HS-5 (cell line): ENCODE results near the gene GPATCH11.

Source experiments
- DNase-seq: peaks from one replicate; pipeline ENCODE4 v3.0.0-alpha.2; 2012; ENCODE audit warnings: low read depth

The GPATCH11 gene

DNA sequence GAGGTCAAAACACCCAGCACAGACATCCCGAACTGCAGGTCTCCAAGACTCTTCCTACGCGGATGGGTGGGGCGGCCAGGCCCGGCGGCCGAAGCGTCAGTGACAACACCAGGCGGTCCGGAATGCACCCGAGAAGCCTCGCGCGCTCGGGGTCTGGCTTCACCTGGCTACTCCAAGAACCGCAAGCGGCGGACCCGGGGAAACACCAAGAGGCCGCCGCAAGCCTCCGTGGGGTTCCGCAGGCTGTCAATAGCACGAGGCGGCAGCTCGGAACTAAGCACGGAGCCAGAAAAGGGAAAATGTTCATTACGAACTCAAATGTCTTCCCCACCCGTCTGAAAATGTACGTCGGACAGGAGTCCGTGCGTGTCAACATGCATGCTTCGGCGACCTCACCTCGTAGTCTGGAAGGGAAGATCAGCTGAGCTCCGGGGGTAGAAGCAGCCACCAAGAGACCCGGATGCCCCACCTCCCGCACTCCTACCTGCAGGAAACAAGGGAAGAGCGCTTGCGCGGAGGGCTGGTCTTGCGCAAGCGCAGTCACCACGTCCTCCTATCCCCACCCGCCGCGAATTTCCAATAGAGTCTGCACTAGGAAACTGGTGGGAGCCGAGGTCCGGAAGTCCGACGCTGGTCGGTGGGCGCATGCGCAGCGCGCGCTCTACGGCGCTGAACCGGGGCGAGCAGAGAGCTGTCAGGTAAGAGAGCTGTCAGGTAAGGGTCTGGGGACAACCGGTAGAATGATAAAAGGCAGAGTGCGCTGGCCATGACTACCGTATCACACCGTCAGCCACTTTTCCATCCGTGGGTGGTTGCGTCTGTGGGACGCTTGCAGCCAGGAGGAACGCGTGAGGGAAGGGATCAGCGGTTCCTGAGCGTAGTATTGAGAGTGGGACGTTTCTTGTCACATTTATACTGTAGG is at the start of gene GPATCH11, which contains the start of gene HEATR5B:
Gene GPATCH11 (plus strand): TSS at position 646 of the 922 bp plus-strand sequence. CDS start 3,864 bp downstream, outside the sequence.
Gene HEATR5B (minus strand): TSS at position 500 of the 922 bp plus-strand sequence. CDS start 958 bp downstream, outside the sequence.
- peak; percentile 81 for DNase-seq

GRCh38 chr2:37037771-37038170 is 46.5 kb upstream of the GPATCH11 start:
- DNase-seq = no peak

GRCh38 chr2:37039580-37039979 is 44.7 kb upstream of the GPATCH11 start:
- DNase-seq = no peak

GRCh38 chr2:37052600-37053332 is 31.6 kb upstream of the GPATCH11 start:
- no peak for DNase-seq

DNA sequence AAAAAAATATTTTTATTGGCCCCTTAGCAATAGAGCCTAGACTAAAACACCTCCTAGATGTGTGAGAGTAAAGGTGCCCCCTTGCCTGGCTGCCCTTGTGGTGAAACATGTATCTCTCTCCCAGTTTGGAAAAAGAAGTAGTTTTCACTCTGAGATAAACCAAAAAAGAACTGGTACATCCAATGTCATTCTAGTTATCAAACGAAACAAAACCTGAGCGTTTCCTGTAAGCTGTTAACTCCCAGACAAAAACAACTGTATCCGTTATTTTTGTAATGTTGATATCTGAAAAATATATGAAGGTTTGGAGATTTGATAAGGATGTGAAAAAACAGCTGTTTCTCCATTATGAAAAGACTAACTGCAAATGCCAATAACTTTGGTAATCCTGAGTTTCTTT is 24.5 kb upstream of the GPATCH11 start:
- DNase-seq = no peak

GRCh38 chr2:37060446-37060845 is 23.9 kb upstream of the GPATCH11 start:
- no peak for DNase-seq

- DNase-seq = no peak
These were observed 23.2 kb upstream of the GPATCH11 start for GRCh38 chr2:37061013-37061711.

DNA sequence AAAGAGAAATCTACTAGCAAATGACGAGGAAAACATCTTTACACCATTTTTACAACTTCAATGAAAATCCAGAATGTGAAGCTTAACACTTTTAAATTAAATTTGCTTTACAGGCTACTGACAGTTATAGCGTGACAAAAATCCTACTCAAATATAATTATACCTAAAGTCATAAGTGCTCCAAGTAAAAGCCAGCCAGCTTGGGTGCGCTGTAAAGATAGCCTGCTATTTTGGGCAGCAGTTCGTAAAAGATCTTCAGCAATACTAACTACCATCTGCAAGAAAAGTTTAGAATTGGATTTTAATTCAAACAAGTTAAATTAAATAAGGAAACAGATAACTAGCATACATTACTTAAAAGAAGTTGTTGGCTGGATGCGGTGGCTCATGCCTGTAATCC is 22.5 kb upstream of the GPATCH11 start:
- no peak for DNase-seq

GRCh38 chr2:37068686-37069085 is 15.6 kb upstream of the GPATCH11 start:
- DNase-seq = no peak

GRCh38 chr2:37070931-37071330 is 13.4 kb upstream of the GPATCH11 start:
- no peak for DNase-seq

DNA sequence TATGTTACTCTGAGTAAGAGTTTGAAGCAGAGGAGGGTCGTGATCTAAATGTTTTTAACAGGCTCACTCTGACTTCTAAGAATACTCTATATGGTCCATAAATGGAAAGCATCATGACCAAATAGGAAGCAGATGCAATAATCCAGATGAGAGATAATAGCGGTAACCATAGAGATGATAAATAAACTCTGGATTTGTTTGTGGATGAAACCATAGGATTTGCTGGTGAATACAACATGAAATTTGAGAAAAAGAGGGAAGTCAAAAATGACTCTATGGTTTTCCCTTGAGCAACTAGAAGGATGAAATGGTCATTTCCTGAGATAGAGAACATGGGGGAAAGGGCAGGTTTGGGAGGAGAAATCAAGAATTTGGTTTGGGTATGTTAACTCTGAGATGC is 4.1 kb upstream of the GPATCH11 start:
- no peak for DNase-seq

DNA sequence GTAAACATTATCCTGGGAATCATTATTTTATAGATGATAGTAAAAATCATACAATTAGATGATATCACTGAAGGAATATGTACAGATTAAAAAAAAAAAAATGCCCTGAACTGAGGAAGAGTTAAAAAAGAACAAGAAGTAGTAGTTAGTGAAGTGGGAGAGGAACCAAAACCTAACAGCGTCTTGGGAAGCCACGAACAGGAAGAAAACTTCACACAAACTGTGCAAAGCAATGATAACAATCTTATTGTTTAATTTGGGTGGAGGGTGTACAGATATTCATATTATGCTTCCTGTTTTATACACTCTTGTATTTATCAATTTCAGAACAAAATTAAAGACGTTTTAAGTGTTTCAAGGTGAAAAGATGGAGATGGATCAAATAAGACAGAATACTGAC is 3.6 kb upstream of the GPATCH11 start:
- DNase-seq = no peak

DNA sequence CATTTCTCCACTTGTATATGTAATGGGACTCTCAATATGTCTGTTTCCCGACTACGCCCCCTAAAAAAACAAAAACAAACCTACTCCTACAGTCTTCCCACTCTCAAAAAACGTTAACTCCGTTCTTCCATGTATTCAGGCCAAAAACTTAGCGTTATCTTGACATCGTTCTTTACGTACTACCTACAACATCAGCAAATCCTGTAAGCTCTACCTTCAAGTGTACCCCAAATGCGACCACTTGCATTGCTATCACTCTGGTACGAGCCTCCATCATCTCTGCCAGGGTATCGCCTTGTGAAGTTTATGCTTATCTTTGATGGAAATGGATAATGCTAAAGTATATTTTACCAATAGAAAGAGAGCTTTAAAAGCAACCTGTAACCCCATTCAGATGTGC is 479 bp downstream of the GPATCH11 start:
- DNase-seq = no peak

DNA sequence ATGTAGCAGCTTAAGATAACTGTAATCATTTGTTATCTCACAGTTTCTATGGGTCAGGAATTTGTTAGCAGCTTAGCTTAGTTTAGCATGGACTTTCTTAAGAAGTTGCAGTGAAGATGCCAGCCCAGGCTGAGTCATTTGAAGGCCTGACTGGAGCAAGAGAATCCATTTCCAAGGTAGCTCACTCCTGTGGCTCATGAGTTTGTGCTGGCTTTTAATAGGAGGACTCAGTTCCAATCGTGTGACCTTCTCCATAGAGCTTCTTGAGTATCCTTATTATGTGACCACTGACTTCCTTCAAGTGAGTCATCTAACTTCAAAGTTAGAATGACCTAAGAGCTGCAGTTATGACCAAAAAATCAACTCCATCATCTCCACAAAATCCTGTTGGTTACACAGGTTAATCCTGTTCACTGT is 1.4 kb downstream of the GPATCH11 start:
- peak; percentile 61 for DNase-seq

DNA sequence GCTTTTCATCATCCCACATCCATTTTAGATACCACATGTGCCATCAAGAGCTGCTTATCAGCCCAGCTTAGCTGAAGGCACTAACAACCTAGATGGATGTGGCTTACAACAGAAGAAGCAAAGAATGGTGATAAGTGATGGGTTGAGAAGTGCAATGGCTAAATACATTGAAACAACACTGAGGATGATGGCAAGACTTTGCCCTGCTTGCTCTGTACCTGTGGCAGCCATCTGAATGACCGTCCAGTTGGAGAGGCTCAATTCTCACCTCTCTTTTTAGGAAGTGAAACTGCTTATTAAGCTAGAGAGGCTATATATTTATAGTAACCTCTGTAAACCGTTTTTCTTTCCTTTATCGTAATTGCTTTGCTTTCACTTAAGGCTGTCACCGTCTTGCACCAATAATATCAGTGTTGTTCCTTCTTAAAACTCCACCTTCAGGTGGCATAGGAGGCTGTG is 5.7 kb downstream of the GPATCH11 start:
- DNase-seq = no peak

DNA sequence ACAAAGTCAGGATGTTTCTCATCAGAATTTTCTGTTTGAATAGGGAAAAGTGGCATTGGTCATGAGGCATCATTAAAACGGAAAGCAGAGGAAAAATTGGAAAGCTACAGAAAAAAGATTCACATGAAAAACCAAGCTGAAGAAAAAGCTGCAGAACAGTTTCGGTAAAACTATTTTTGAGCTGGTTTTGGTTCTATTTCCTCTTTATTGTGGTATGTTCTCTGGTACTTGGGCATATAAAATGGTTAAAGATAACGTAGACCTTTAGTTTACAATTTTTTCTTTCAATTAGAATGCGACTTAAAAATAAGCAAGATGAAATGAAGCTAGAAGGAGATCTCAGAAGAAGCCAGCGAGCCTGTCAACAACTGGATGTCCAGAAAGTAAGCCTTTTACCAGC is 7.6 kb downstream of the GPATCH11 start:
- no peak for DNase-seq

DNA sequence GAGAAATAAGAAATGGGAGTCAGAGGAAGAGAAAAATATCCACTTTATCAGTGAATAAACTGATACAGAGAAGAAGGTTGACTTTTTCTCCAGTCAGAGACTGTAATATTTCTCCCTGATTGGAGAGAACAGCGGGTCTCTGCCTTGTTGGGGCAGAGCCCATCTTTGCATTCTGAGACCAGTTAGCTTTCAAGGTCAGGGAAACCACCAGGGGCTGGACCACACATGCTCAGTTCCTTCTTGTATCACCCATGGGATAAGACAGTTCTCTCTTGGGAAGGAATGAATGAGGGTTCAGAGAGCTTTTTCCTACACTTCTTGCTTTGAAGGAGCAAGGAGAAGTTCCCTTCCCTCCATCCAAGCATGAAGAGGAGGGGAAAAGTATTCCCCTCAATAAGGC is 12.2 kb downstream of the GPATCH11 start:
- no peak for DNase-seq

DNA sequence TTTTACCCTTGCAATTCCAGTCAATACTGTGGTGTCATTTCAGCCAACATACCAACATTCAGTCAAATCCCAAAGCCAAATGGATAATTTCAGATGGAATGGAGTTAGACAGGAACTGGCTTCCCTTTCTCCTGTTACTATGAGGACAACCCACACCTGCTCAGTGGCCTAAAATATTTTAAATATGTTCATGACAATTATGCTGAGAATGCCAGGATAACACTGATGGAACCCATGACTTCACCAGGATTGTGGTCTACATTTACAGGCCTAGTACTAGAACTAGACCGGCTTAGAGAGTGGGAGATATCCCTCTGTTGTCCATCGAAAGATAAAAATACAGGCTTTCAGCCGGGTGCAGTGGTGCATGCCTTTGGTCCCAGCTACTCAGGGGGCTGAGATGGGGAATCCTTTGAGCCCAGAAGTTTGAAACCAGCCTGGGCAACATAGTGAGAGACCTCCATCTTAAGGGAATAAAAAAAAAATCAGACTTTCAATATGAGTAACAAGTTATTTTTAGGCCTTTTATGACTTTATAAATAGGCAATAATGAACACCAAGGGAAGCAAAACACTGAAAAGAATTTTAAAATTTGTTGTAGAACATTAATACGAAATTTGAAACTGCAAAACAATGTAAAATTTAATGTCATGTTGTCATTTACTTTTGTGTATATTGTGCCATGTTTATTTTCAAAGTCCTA is 14.2 kb downstream of the GPATCH11 start:
- no peak for DNase-seq

- DNase-seq = no peak
These were observed 15.7 kb downstream of the GPATCH11 start for GRCh38 chr2:37100054-37100453.

- no peak for DNase-seq
These were observed 18.3 kb downstream of the GPATCH11 start for GRCh38 chr2:37102588-37102987.

DNA sequence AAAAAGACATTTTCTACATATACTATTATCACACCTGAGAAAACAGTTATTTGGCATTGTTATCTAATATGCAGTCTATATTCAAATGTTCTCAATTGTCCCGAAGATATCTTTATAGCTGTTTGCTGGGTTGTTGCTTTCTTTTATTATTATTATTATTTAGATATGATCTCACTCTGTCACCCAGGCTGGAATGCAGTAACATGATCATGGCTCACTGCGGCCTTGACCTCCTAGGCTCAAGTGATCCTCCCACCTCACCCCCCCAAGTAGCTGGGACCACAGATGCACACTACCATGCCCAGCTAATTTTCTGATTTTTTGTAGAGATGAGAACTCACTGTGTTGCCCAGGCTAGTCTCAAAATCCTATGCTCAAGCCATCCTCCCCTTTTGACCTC is 19.9 kb downstream of the GPATCH11 start:
- DNase-seq = no peak

DNA sequence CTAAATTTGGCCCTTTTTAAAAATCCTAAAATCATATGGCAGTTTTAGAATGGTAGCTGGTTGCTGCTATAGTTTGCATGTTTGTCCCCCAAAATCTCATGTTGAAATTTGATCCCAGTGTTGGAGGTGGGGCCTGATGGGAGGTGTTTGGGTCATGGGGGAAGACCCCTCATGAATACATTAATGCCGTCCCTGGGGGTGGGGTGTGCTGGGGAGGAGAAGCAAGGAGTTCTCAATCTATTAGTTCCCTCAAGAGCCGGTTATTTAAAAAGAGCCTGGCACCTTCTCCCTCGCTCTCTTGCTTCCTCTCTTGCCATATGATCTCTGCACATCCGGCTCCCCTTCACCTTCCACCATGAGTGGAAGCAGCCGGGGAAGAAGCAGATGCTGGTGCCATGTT is 20.8 kb downstream of the GPATCH11 start:
- DNase-seq = no peak
